ENCODE measurements around the gene SPARC. TPM values are rescaled to one million over a fixed set of nuclear protein-coding genes. Genes with fewer than 3 reads are reported as not detected.

The SPARC gene
- total and polyA plus RNA-seq, 2 donors (not counting 1 experiment from before 2014, with no cell fraction given) = 0.45 TPM; not detected in 1

- intact Hi-C loops (cut with micrococcal nuclease) = no loop called here
- H3K27me3 Mint-ChIP-seq = no peaks in the 10 kb centered on the region
- no peak overlapping the region for H2AFZ ChIP-seq (ENCODE audit: insufficient read depth, low read depth, low read length, poor library complexity, severe bottlenecking)
- no peak overlapping the region for H3K4me3 Mint-ChIP-seq
- ATAC-seq (ENCODE audit: low read depth) = no peak
- no peaks in the 10 kb centered on the region for H3K79me2 ChIP-seq (ENCODE audit: control insufficient read depth, insufficient read depth, low read length)
- H3K4me1 ChIP-seq (ENCODE audit: control insufficient read depth in 2 of 2, insufficient read depth in 2 of 2, low read length in 2 of 2) = no peaks in the 10 kb centered on the region
- no peaks in the 10 kb centered on the region for H3K9me3 ChIP-seq (ENCODE audit: control extremely low read depth in 1 of 3, control insufficient read depth in 2 of 3, insufficient read depth in 1 of 3, low read length in 2 of 3)
- H3K9ac ChIP-seq (ENCODE audit: low read length) = no peak overlapping the region
- no peaks in the 10 kb centered on the region for H4K20me1 ChIP-seq (ENCODE audit: control insufficient read depth, insufficient read depth, low read length, poor library complexity, severe bottlenecking)
- ChIA-PET POLR2A (no interaction called here), CTCF (interaction anchor here (1.0 to 1.4 kb wide), 4 partner anchors 16 to 67 kb away, joined by 3 to 6 read pairs (median 4); no protein-coding TSS in a partner anchor)
- TF ChIP-seq CTCF (IDR thresholded peaks at IDR 0.05) = no peak
- TF ChIP-seq EZH2 (IDR thresholded peaks at IDR 0.05; ENCODE audit: borderline replicate concordance, insufficient read depth, low read depth, low read length, poor library complexity, severe bottlenecking) = no peak
- H3K4me1 Mint-ChIP-seq = no peaks in the 10 kb centered on the region
- H3K27ac ChIP-seq (ENCODE audit: low read length in 2 of 2) = no peak overlapping the region
- no peaks in the 10 kb centered on the region for H3K9me3 Mint-ChIP-seq (ENCODE audit: insufficient read depth)
- WGBS (ENCODE audit: insufficient coverage) = 100% methylated on average over 3 of the region's 4 CpGs
- H3K36me3 ChIP-seq (replicated peaks in 1 of 2; ENCODE audit: control extremely low read depth in 1 of 2, control insufficient read depth in 1 of 2, extremely low read depth in 1 of 2, insufficient read depth in 2 of 2, low read length in 1 of 2) = no peaks in the 10 kb centered on the region
- no peak overlapping the region for H3K27ac Mint-ChIP-seq
- H3K4me2 ChIP-seq (replicated peaks; ENCODE audit: low read depth, low read length, poor library complexity, severe bottlenecking) = no peak overlapping the region
- H3K4me3 ChIP-seq (ENCODE audit: control extremely low read depth in 1 of 5, extremely low read depth in 1 of 5, insufficient read depth in 1 of 5, low read depth in 2 of 5, low read length in 4 of 5) = no peak overlapping the region
- H3K27me3 ChIP-seq (replicated peaks in 1 of 4; ENCODE audit: control extremely low read depth in 1 of 4, control insufficient read depth in 3 of 4, insufficient read depth in 4 of 4, low read length in 3 of 4) = no peaks in the 10 kb centered on the region
- no peak for DNase-seq
These were observed 11.8 kb downstream of the SPARC start for GRCh38 chr5:151674626-151675610.

GRCh38 chr5:151673421-151673820 is 13.3 kb downstream of the SPARC start:
- Mint-ChIP-seq H3K27me3 (no peaks in the 10 kb centered on the region), H3K4me1 (no peaks in the 10 kb centered on the region), H3K4me3 (no peak overlapping the region), H3K9me3 (ENCODE audit: insufficient read depth) (no peaks in the 10 kb centered on the region), H3K27ac (no peak overlapping the region)
- Histone ChIP-seq H4K20me1 (ENCODE audit: control insufficient read depth, insufficient read depth, low read length, poor library complexity, severe bottlenecking) (no peaks in the 10 kb centered on the region), H3K4me3 (ENCODE audit: control extremely low read depth in 1 of 5, extremely low read depth in 1 of 5, insufficient read depth in 1 of 5, low read depth in 2 of 5, low read length in 4 of 5) (no peak overlapping the region), H2AFZ (ENCODE audit: insufficient read depth, low read depth, low read length, poor library complexity, severe bottlenecking) (no peak overlapping the region), H3K9ac (ENCODE audit: low read length) (no peak overlapping the region), H3K27me3 (replicated peaks in 1 of 4; ENCODE audit: control extremely low read depth in 1 of 4, control insufficient read depth in 3 of 4, insufficient read depth in 4 of 4, low read length in 3 of 4) (no peaks in the 10 kb centered on the region), H3K4me1 (ENCODE audit: control insufficient read depth in 2 of 2, insufficient read depth in 2 of 2, low read length in 2 of 2) (no peaks in the 10 kb centered on the region), H3K27ac (ENCODE audit: low read length in 2 of 2) (no peak overlapping the region), H3K36me3 (replicated peaks in 1 of 2; ENCODE audit: control extremely low read depth in 1 of 2, control insufficient read depth in 1 of 2, extremely low read depth in 1 of 2, insufficient read depth in 2 of 2, low read length in 1 of 2) (no peaks in the 10 kb centered on the region), H3K79me2 (ENCODE audit: control insufficient read depth, insufficient read depth, low read length) (no peaks in the 10 kb centered on the region), H3K4me2 (replicated peaks; ENCODE audit: low read depth, low read length, poor library complexity, severe bottlenecking) (no peak overlapping the region), H3K9me3 (ENCODE audit: control extremely low read depth in 1 of 3, control insufficient read depth in 2 of 3, insufficient read depth in 1 of 3, low read length in 2 of 3) (no peaks in the 10 kb centered on the region)
- ChIA-PET CTCF (interaction anchor here (1.8 to 2.0 kb wide), 2 partner anchors 15 to 18 kb away, joined by 5 to 8 read pairs; no protein-coding TSS in a partner anchor), POLR2A (no interaction called here)
- ATAC-seq (ENCODE audit: low read depth) = no peak
- intact Hi-C loops (cut with micrococcal nuclease) = no loop called here
- no peak for DNase-seq
- 90% methylated on average over 3 of the region's 4 CpGs for WGBS (ENCODE audit: insufficient coverage)
- TF ChIP-seq EZH2 (IDR thresholded peaks at IDR 0.05; ENCODE audit: borderline replicate concordance, insufficient read depth, low read depth, low read length, poor library complexity, severe bottlenecking) (no peak), CTCF (IDR thresholded peaks at IDR 0.05) (no peak)

Data from B cell (primary cell).